ENCODE data around the gene CCNG2.

CCNG2 gene

GRCh38 chr4:77152421-77152820, 4.6 kb upstream of the CCNG2 start:
- DNase-seq (ENCODE audit: low spot score in 2 of 2), result no peak
- ATAC-seq (replicated peaks; ENCODE audit: extremely low read depth, poor library complexity, severe bottlenecking), result no peak
- peaks cover 7% of the 10 kb centered on the region for H3K36me3 Mint-ChIP-seq (ENCODE audit: insufficient read depth)
- no peak overlapping the region for H3K27ac Mint-ChIP-seq (ENCODE audit: low read depth)
- peaks cover 11% of the 10 kb centered on the region for H3K4me1 Mint-ChIP-seq
- peaks cover 11% of the 10 kb centered on the region for H3K27me3 Mint-ChIP-seq
- H3K9me3 Mint-ChIP-seq, result no peaks in the 10 kb centered on the region
- no peak overlapping the region for H3K4me3 Mint-ChIP-seq

GRCh38 chr4:77153006-77153405, 4.0 kb upstream of the CCNG2 start:
- H3K4me3 Mint-ChIP-seq, result no peak overlapping the region
- no peak for ATAC-seq (replicated peaks; ENCODE audit: extremely low read depth, poor library complexity, severe bottlenecking)
- H3K27ac Mint-ChIP-seq (ENCODE audit: low read depth), result no peak overlapping the region
- peaks cover 11% of the 10 kb centered on the region for H3K4me1 Mint-ChIP-seq
- peaks cover 11% of the 10 kb centered on the region for H3K27me3 Mint-ChIP-seq
- no peaks in the 10 kb centered on the region for H3K9me3 Mint-ChIP-seq
- H3K36me3 Mint-ChIP-seq (ENCODE audit: insufficient read depth), result peaks cover 12% of the 10 kb centered on the region
- no peak for DNase-seq (ENCODE audit: low spot score in 2 of 2)

- no peak overlapping the region for H3K4me3 Mint-ChIP-seq
- H3K27ac Mint-ChIP-seq (ENCODE audit: low read depth), result no peak overlapping the region
- no peak for ATAC-seq (replicated peaks; ENCODE audit: extremely low read depth, poor library complexity, severe bottlenecking)
- H3K27me3 Mint-ChIP-seq, result peaks cover 11% of the 10 kb centered on the region
- H3K36me3 Mint-ChIP-seq (ENCODE audit: insufficient read depth), result peaks cover 15% of the 10 kb centered on the region
- peaks cover 11% of the 10 kb centered on the region for H3K4me1 Mint-ChIP-seq
- no peak for DNase-seq (ENCODE audit: low spot score in 2 of 2)
- no peaks in the 10 kb centered on the region for H3K9me3 Mint-ChIP-seq
These were observed 2.9 kb upstream of the CCNG2 start for GRCh38 chr4:77154065-77154464.

- no peak for ATAC-seq (replicated peaks; ENCODE audit: extremely low read depth, poor library complexity, severe bottlenecking)
- H3K9me3 Mint-ChIP-seq, result no peaks in the 10 kb centered on the region
- peak overlapping the region; percentile 17 for H3K4me3 Mint-ChIP-seq
- H3K4me1 Mint-ChIP-seq, result peaks cover 11% of the 10 kb centered on the region
- DNase-seq (ENCODE audit: low spot score in 2 of 2), result no peak
- no peak overlapping the region for H3K27ac Mint-ChIP-seq (ENCODE audit: low read depth)
- H3K27me3 Mint-ChIP-seq, result peaks cover 11% of the 10 kb centered on the region
- peaks cover 18% of the 10 kb centered on the region for H3K36me3 Mint-ChIP-seq (ENCODE audit: insufficient read depth)
These were observed 2.1 kb upstream of the CCNG2 start for GRCh38 chr4:77154761-77155499.

- ATAC-seq (replicated peaks; ENCODE audit: extremely low read depth, poor library complexity, severe bottlenecking), result no peak
- Mint-ChIP-seq H3K4me1 (peaks cover 11% of the 10 kb centered on the region), H3K27me3 (peaks cover 3% of the 10 kb centered on the region), H3K36me3 (ENCODE audit: insufficient read depth) (peaks cover 22% of the 10 kb centered on the region), H3K4me3 (peak overlapping the region; percentile 100), H3K27ac (ENCODE audit: low read depth) (peak overlapping the region; percentile 98), H3K9me3 (no peaks in the 10 kb centered on the region)
- DNase-seq (ENCODE audit: low spot score in 2 of 2), result no peak
These were observed 1.2 kb upstream of the CCNG2 start for GRCh38 chr4:77155631-77156452.

GRCh38 chr4:77156533-77156911, 485 bp upstream of the CCNG2 start:
- DNase-seq (ENCODE audit: low spot score in 2 of 2), result peak; percentile 98
- Mint-ChIP-seq H3K4me1 (peaks cover 11% of the 10 kb centered on the region), H3K4me3 (peak overlapping the region; percentile 100), H3K9me3 (no peaks in the 10 kb centered on the region), H3K27ac (ENCODE audit: low read depth) (peak overlapping the region; percentile 98), H3K36me3 (ENCODE audit: insufficient read depth) (peaks cover 24% of the 10 kb centered on the region), H3K27me3 (no peaks in the 10 kb centered on the region)
- ATAC-seq (replicated peaks; ENCODE audit: extremely low read depth, poor library complexity, severe bottlenecking), result peak; percentile 97

GRCh38 chr4:77157859-77158486, 966 bp downstream of the CCNG2 start:
- Mint-ChIP-seq H3K27me3 (no peaks in the 10 kb centered on the region), H3K36me3 (ENCODE audit: insufficient read depth) (peaks cover 39% of the 10 kb centered on the region), H3K4me1 (peaks cover 16% of the 10 kb centered on the region), H3K4me3 (peak overlapping the region; percentile 100), H3K27ac (ENCODE audit: low read depth) (peak overlapping the region; percentile 98), H3K9me3 (no peaks in the 10 kb centered on the region)
- peak; percentile 42 to 46 for DNase-seq (ENCODE audit: low spot score in 2 of 2)
- no peak for ATAC-seq (replicated peaks; ENCODE audit: extremely low read depth, poor library complexity, severe bottlenecking)

GRCh38 chr4:77158487-77158861, 1.5 kb downstream of the CCNG2 start:
- Mint-ChIP-seq H3K36me3 (ENCODE audit: insufficient read depth) (peaks cover 44% of the 10 kb centered on the region), H3K27me3 (no peaks in the 10 kb centered on the region), H3K4me1 (peaks cover 21% of the 10 kb centered on the region), H3K27ac (ENCODE audit: low read depth) (peak overlapping the region; percentile 44), H3K9me3 (no peaks in the 10 kb centered on the region), H3K4me3 (peak overlapping the region; percentile 100)
- ATAC-seq (replicated peaks; ENCODE audit: extremely low read depth, poor library complexity, severe bottlenecking) (no peak), DNase-seq (ENCODE audit: low spot score in 2 of 2) (no peak)

GRCh38 chr4:77159806-77160205, 2.8 kb downstream of the CCNG2 start:
- Mint-ChIP-seq H3K27me3 (no peaks in the 10 kb centered on the region), H3K27ac (ENCODE audit: low read depth) (no peak overlapping the region), H3K36me3 (ENCODE audit: insufficient read depth) (peaks cover 55% of the 10 kb centered on the region), H3K9me3 (no peaks in the 10 kb centered on the region), H3K4me3 (no peak overlapping the region), H3K4me1 (peaks cover 21% of the 10 kb centered on the region)
- DNase-seq (ENCODE audit: low spot score in 2 of 2) (no peak), ATAC-seq (replicated peaks; ENCODE audit: extremely low read depth, poor library complexity, severe bottlenecking) (no peak)

GRCh38 chr4:77163641-77164040, 6.6 kb downstream of the CCNG2 start:
- Mint-ChIP-seq H3K4me1 (peaks cover 20% of the 10 kb centered on the region), H3K9me3 (no peaks in the 10 kb centered on the region), H3K27ac (ENCODE audit: low read depth) (peak overlapping the region; percentile 1), H3K36me3 (ENCODE audit: insufficient read depth) (peaks cover 42% of the 10 kb centered on the region), H3K4me3 (no peak overlapping the region), H3K27me3 (no peaks in the 10 kb centered on the region)
- no peak for ATAC-seq (replicated peaks; ENCODE audit: extremely low read depth, poor library complexity, severe bottlenecking)
- no peak for DNase-seq (ENCODE audit: low spot score in 2 of 2)

GRCh38 chr4:77167173-77167572, 10.2 kb downstream of the CCNG2 start:
- Mint-ChIP-seq H3K27me3 (no peaks in the 10 kb centered on the region), H3K36me3 (ENCODE audit: insufficient read depth) (peaks cover 31% of the 10 kb centered on the region), H3K27ac (ENCODE audit: low read depth) (no peak overlapping the region), H3K4me1 (peaks cover 20% of the 10 kb centered on the region), H3K9me3 (no peaks in the 10 kb centered on the region), H3K4me3 (no peak overlapping the region)
- no peak for ATAC-seq (replicated peaks; ENCODE audit: extremely low read depth, poor library complexity, severe bottlenecking)
- no peak for DNase-seq (ENCODE audit: low spot score in 2 of 2)

GRCh38 chr4:77167866-77168265, 10.9 kb downstream of the CCNG2 start:
- ATAC-seq (replicated peaks; ENCODE audit: extremely low read depth, poor library complexity, severe bottlenecking) (no peak), DNase-seq (ENCODE audit: low spot score in 2 of 2) (no peak)
- no peak overlapping the region for H3K4me3 Mint-ChIP-seq
- H3K27me3 Mint-ChIP-seq, result no peaks in the 10 kb centered on the region
- peaks cover 16% of the 10 kb centered on the region for H3K4me1 Mint-ChIP-seq
- no peaks in the 10 kb centered on the region for H3K9me3 Mint-ChIP-seq
- H3K36me3 Mint-ChIP-seq (ENCODE audit: insufficient read depth), result peaks cover 24% of the 10 kb centered on the region
- no peak overlapping the region for H3K27ac Mint-ChIP-seq (ENCODE audit: low read depth)

Measured in central memory CD8-positive, alpha-beta T cell (primary cell).